Kidney epithelial cell (primary cell): ENCODE data around the gene SLC25A24. TPM values are rescaled to one million over a fixed set of nuclear protein-coding genes. Genes with fewer than 3 reads are reported as not detected.

ENCODE experiments used
- DNase-seq: peaks from one replicate; pipeline ENCODE4 v3.0.0-alpha.2; 2010; ENCODE audit warnings: low read depth
- H3K27me3 ChIP-seq: 2 replicates; pipeline ENCODE4 v1.6.0; 2011; ENCODE audit warnings: low read length; ENCODE audit not compliant: control insufficient read depth, insufficient read depth
- H3K36me3 ChIP-seq: 2 replicates; pipeline ENCODE4 v1.5.1; 2011; ENCODE audit warnings: low read length; ENCODE audit not compliant: control insufficient read depth, insufficient read depth
- H3K4me3 ChIP-seq: 2 replicates; pipeline ENCODE4 v1.5.1; 2011; ENCODE audit warnings: low read depth, mild to moderate bottlenecking, control low read depth, low read length
- total RNA-seq: library from RNA; depleted of rRNA; stranded (reverse); fragments of >200 nt; gene quantifications from 2 replicates; pipeline ENCODE4 v1.2.3, GENCODE V29; 2015
- TF ChIP-seq, protein P1 (sequence below): IDR thresholded peaks from 2 replicates; pipeline ENCODE4 v1.5.1; 2011; ENCODE audit warnings: mild to moderate bottlenecking, moderate library complexity, low read length, control low read depth, inconsistent platforms; ENCODE audit not compliant: insufficient read depth, poor library complexity, severe bottlenecking

The SLC25A24 gene
- total RNA-seq, 1 donor from 2014 or later, result 66.6 TPM

- Histone ChIP-seq H3K4me3 (no peak overlapping the region), H3K36me3 (no peaks in the 10 kb centered on the region), H3K27me3 (no peaks in the 10 kb centered on the region)
- TF ChIP-seq, protein P1, sequence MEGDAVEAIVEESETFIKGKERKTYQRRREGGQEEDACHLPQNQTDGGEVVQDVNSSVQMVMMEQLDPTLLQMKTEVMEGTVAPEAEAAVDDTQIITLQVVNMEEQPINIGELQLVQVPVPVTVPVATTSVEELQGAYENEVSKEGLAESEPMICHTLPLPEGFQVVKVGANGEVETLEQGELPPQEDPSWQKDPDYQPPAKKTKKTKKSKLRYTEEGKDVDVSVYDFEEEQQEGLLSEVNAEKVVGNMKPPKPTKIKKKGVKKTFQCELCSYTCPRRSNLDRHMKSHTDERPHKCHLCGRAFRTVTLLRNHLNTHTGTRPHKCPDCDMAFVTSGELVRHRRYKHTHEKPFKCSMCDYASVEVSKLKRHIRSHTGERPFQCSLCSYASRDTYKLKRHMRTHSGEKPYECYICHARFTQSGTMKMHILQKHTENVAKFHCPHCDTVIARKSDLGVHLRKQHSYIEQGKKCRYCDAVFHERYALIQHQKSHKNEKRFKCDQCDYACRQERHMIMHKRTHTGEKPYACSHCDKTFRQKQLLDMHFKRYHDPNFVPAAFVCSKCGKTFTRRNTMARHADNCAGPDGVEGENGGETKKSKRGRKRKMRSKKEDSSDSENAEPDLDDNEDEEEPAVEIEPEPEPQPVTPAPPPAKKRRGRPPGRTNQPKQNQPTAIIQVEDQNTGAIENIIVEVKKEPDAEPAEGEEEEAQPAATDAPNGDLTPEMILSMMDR, result no peak
- no peak for DNase-seq
These were observed 78.6 kb downstream of the SLC25A24 start for GRCh38 chr1:108121358-108122143.

DNA sequence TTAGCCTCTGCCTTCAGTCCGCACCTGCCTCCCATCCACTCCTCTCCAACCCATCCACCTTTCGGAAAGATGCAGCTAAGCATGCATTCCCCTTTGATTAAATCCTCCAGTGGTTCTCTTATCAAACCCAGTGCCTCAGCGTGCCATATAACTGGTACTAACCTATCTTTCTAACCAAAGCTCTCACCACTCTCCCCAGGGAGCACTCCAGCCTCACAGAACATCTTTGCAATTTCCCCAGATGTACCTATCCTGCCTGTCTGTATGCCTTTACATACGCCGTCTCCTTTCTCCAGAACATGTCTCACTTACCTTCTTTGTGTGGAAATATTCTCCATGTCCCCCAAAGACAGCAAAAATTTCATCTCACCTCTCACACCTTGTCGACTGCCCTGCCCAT, 80.0 kb downstream of the SLC25A24 start:
- TF ChIP-seq, protein P1, result no peak
- DNase-seq, result no peak
- Histone ChIP-seq H3K27me3 (no peaks in the 10 kb centered on the region), H3K4me3 (no peak overlapping the region), H3K36me3 (no peaks in the 10 kb centered on the region)

DNA sequence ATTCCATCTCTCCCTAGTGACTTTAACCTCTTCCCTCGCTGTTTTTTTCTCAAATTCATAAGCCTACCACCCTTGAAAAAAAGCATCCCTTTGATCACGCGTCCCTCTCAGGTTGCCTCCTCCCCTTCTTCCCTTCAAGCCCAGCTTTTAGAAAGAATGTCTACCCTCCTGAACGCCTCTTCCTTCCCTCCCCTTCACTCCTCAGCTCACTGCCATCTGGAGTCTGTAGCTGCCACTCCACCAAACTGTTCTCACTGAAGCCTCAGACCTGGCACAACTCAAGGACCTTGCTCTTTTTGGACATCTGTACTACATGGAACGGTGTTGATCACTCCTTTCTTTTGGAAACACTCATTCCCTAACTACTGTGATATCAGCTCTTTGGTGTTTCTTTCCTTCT, 80.6 kb downstream of the SLC25A24 start:
- Histone ChIP-seq H3K4me3 (no peak overlapping the region), H3K36me3 (no peaks in the 10 kb centered on the region), H3K27me3 (no peaks in the 10 kb centered on the region)
- TF ChIP-seq, protein P1, result no peak
- no peak for DNase-seq

- no peaks in the 10 kb centered on the region for H3K27me3 ChIP-seq
- TF ChIP-seq, protein P1, result no peak
- no peaks in the 10 kb centered on the region for H3K36me3 ChIP-seq
- H3K4me3 ChIP-seq, result no peak overlapping the region
- peak; percentile 19 for DNase-seq
These were observed 81.9 kb downstream of the SLC25A24 start for GRCh38 chr1:108117945-108118902.

DNA sequence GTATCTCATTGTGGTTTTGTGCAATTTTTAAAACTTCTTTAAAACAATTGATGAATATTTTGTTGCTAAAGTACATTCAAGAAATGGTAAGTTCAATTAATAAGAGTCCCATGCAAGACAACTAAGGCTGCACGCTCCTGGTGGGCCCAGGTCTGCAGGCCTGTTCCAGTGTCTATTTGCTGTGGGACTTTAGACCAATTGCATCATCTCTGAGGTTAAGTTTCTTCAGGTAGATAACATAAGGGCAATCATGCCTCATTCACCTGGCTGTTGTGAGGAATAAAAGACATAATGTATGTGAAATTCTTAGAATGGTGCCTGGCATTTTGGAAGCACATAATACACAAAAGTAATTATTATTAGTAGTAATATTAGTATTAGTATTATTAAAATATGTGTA, 82.9 kb downstream of the SLC25A24 start:
- Histone ChIP-seq H3K36me3 (no peaks in the 10 kb centered on the region), H3K27me3 (no peaks in the 10 kb centered on the region), H3K4me3 (no peak overlapping the region)
- DNase-seq, result no peak
- TF ChIP-seq, protein P1, result no peak
